Measurements from ENCODE around the gene CDC42BPA. TPM values are rescaled to one million over a fixed set of nuclear protein-coding genes. Genes with fewer than 3 reads are reported as not detected.

The CDC42BPA gene
- total and polyA plus RNA-seq, 2 of the 8 experiments (the other 6 are each of a cell fraction or from before 2014, with no cell fraction given): 7.1 to 28.5 TPM

GRCh38 chr1:227317011-227317451, 1.3 kb downstream of the CDC42BPA start:
- no peak overlapping the region for H4K91ac ChIP-seq (replicated peaks; ENCODE audit: insufficient read length, low read length)
- no peaks in the 10 kb centered on the region for H3K79me1 ChIP-seq (ENCODE audit: low read depth, low read length)
- H3K9me3 ChIP-seq (ENCODE audit: insufficient read depth in 2 of 2, low read depth in 1 of 2, low read length in 1 of 2): no peaks in the 10 kb centered on the region
- no peaks in the 10 kb centered on the region for H3K27me3 ChIP-seq (replicated peaks in 1 of 4; ENCODE audit: control insufficient read depth in 3 of 4, extremely low read depth in 1 of 4, insufficient read depth in 3 of 4, low read length in 3 of 4)
- H3K14ac ChIP-seq (ENCODE audit: insufficient read length): no peak overlapping the region
- H3K9ac ChIP-seq (replicated peaks in 1 of 4; ENCODE audit: extremely low read depth in 1 of 4, low read depth in 3 of 4, low read length in 3 of 4): no peak overlapping the region; a peak in 1 of 7 replicates
- CTCF ChIA-PET (ENCODE audit: partially characterized antibody): no interaction called here
- no peak for TF ChIP-seq POU5F1 (IDR thresholded peaks at IDR 0.05; ENCODE audit: low read depth, low read length)
- TF ChIP-seq JUND (IDR thresholded peaks at IDR 0.05; ENCODE audit: low read length): no peak
- TF ChIP-seq NRF1 (IDR thresholded peaks at IDR 0.05; ENCODE audit: low read depth, low read length): no peak
- 3% methylated on average over 6 of the region's 6 CpGs; no CpG with 5 or more reads in 1 of the 2 experiments for WGBS, 2 experiments (ENCODE audit: extremely low coverage in 1 of 2, insufficient coverage in 1 of 2, insufficient read length in 1 of 2, insufficient replicate concordance in 2 of 2, low coverage in 1 of 2, low lambda C conversion rate in 2 of 2, missing lambda C conversion rate in 1 of 2)
- peaks cover 2 to 4% of the 10 kb centered on the region in 2 experiments for H4K20me1 ChIP-seq (replicated peaks in 1 of 2; ENCODE audit: control insufficient read depth in 1 of 2, insufficient read depth in 2 of 2, low read length in 2 of 2)
- H4K8ac ChIP-seq (ENCODE audit: extremely low read depth, insufficient read depth, low read length): no peak overlapping the region
- H2AFZ ChIP-seq (ENCODE audit: low read length): no peak overlapping the region
- H3K4me3 ChIP-seq (ENCODE audit: extremely low read depth in 1 of 4, insufficient read depth in 2 of 4, low read depth in 3 of 4, low read length in 4 of 4): peak overlapping the region; percentile 59 to 91 (median 84)
- no peak for DNase-seq (ENCODE audit: low read depth in 1 of 2, low spot score in 2 of 2)
- no peak overlapping the region for H3K27ac ChIP-seq (ENCODE audit: low read depth, low read length)
- no peak overlapping the region for H2AK5ac ChIP-seq (ENCODE audit: low read depth, low read length)
- no peak overlapping the region for H4K5ac ChIP-seq (ENCODE audit: insufficient read length, low read depth, low read length)
- no peaks in the 10 kb centered on the region for H3K36me3 ChIP-seq (ENCODE audit: control insufficient read depth in 2 of 4, insufficient read depth in 4 of 4, low read length in 3 of 4)
- H2BK12ac ChIP-seq (ENCODE audit: low read depth, low read length): no peak overlapping the region
- H3K4me2 ChIP-seq (ENCODE audit: insufficient read depth in 1 of 2, low read depth in 2 of 2, low read length in 2 of 2): peak overlapping the region; percentile 69 to 88
- no peak overlapping the region for H3K23ac ChIP-seq (ENCODE audit: insufficient read length)
- H3K23me2 ChIP-seq (ENCODE audit: low read depth, low read length): peaks cover 8% of the 10 kb centered on the region
- H3K18ac ChIP-seq (ENCODE audit: extremely low read depth, low read length): no peak overlapping the region
- no peak overlapping the region for H3K4ac ChIP-seq (replicated peaks; ENCODE audit: insufficient read length, low read depth, low read length)
- POLR2A ChIA-PET (ENCODE audit: partially characterized antibody): interaction anchor here (1.4 kb wide), 1 partner anchor 17 kb away, joined by 8 read pairs; no protein-coding TSS in a partner anchor
- H2BK20ac ChIP-seq (ENCODE audit: low read length): no peak overlapping the region
- no peak overlapping the region for H2BK15ac ChIP-seq (ENCODE audit: low read length)
- H3K56ac ChIP-seq (replicated peaks; ENCODE audit: insufficient read length, low read depth, low read length): no peak overlapping the region
- FAIRE-seq: no peak
- H2BK120ac ChIP-seq (replicated peaks; ENCODE audit: low read depth, low read length): no peak overlapping the region
- peaks cover 4 to 55% of the 10 kb centered on the region in 2 experiments; a peak in 3 of 4 replicates for H3K79me2 ChIP-seq (ENCODE audit: control insufficient read depth in 1 of 2, insufficient read depth in 2 of 2, low read length in 2 of 2)
- peaks cover 0 to 7% (median 1%) of the 10 kb centered on the region in 4 experiments; a peak in 4 of 7 replicates for H3K4me1 ChIP-seq (replicated peaks in 1 of 4; ENCODE audit: control insufficient read depth in 3 of 4, insufficient read depth in 4 of 4, low read length in 3 of 4)
- no peak overlapping the region for H2BK5ac ChIP-seq (ENCODE audit: low read depth, low read length)

Measured in H1 (cell line).